ENCODE data around the gene CDK5RAP3.
A peak's percentile ranks its signal among the peaks of the same experiment; 100 is the strongest.

CDK5RAP3 gene

DNA sequence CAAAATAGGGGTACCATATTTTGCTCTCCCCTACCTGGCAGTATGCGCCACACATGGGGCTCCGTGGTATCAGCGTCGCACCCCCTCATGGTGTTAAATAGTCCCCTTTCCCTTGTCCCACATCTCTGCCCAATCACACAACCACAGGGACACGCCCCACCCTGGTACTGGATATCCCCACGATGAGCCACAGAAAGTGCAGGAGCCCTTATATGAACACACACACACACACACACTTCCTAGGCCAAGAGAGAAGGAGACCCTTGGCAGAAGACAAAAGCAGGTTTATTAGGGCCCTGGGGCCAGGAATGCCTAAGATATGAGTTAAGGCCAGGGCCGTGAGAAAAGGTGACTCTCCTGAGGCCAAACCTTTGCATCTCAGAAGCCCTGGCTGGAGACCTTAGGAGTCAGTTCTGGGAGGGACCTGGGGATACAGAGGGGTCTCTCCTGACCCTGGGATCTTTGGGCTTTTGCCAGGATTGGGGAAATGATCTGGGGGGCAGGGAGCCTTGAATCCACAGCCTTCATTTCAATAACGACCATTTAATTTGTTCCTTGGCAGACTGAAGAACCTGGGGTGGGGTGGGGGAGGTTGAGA is 55.1 kb downstream of the CDK5RAP3 start:
- DNase-seq, result no peak

DNA sequence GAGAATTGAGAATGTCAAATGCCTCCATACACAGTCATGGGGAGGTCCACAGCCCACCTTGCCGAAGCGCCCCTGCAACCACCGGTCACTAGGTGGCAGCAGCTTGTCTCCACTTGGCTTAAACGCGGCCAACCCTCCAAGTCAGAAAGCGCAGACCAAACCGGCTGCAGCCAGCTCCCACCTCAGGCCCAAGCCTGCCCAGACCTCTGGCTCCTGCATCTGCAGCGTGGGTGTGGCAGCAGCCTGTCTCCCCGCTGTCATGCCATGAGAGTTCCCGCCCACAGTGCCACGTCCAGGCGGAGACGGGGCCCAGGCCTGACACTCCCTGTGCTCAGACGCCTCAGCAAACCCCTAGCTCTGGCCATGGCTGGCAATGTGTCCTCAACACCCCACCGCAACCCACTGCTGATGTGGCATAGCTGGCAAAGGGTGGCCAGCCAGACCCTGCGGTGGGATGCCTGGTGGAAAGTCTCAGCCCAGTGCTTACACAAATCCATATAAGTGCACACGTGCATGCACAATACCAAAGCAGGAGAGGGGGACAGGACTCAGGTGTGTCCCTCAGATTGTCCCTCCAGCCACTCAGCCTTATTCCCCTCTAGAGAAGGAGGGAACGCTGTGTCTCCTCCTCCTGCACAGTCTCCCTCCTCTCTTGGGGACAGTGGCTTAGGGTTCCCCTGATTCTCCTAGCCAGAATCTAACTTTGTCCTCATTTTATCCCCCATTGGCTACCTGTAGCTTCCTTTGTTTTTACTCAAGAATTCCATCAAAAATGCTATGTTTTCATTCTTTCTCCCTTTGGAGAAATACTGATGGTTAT is 55.8 kb downstream of the CDK5RAP3 start:
- DNase-seq, result peak; percentile 66 to 71

DNA sequence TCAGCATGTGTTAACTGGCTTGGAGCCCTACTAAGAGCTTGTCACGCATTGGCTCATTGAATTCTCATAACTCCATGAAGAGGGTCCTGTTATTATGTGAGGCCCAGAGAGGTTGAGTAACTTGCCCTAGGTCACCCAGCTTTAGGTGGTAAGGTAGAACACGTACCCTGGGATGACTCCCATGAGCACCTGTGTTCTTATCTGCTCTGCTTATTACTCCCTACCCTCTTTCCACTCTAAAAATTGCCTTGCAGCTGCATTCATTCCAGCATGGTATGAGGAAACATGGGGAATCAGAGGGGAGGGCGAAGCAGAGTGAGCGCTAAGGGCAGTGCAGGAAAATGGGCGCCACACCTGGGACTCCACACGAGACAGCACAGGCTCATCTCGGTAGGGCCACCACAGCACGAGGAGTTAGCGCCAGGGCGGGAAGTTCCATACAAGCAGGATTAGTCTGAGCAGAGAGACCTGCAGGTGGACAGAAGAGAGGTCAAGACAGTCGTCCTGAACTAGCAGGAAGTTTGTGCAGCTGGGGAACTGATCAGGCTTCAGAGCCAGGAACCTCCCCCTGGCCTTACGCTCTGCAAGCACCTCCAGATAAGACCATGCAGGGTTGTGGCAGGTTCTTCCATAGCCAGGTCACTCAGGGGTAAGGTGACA is 56.5 kb downstream of the CDK5RAP3 start:
- DNase-seq, result no peak

DNA sequence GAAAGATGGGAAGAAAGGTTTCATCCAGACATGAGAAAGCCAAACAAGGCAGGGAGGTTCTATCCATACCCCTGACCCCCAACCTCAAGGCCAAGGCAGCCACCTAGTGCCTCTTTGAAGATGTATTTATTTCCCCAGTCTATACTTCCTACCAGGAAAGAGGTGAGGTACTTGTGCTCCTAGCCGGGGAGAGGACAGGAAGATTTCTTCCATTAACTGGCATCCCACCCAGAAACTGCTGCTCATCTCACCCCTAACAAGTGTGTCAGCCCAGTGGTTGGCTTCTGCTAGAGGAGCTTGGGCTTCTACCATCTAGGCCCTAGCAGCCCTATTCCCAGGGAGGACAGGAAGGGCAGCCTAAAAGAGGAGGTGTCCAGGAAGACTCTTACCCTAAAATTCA is 57.8 kb downstream of the CDK5RAP3 start:
- DNase-seq, result no peak

- no peak for DNase-seq
Measured at GRCh38 chr17:48030531-48030930, 59.6 kb downstream of the CDK5RAP3 start.

Data from stimulated activated CD4-positive, alpha-beta T cell treated with anti-CD3 and anti-CD28 coated beads, Interleukin-2, amount 100 ng/mL, for 48 hours (primary cell).